NCI-H526 treated with DMSO at 0.1 percent for 48 hours (cell line): ENCODE measurements around the gene CCDC85C.

Source experiments
- DNase-seq: peaks from one replicate; lab custom pipeline; 2025; lab: John Stamatoyannopoulos, UW

The CCDC85C gene

DNA sequence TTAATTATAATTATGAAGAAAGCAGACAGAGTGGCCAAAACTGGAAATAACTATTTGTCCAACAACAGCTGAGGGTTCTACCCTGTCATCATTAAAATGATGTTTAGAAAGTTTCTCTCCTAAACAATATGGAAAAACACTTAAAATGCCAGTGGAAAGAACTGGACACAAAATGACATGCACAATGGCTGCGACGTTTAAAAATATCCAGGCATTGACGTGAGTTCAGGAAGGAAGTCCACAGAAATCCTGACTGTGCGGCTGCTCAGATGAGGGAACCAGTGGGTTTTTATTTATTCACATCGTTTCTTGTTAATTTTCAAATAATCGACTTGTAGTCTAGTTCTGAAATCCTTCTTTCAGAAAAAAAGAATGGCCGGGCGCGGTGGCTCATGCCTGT is 64.5 kb downstream of the CCDC85C start:
- no peak for DNase-seq

- DNase-seq, result no peak
Measured at GRCh38 chr14:99538733-99539132, 65.3 kb downstream of the CCDC85C start.

GRCh38 chr14:99538275-99538674 is 65.7 kb downstream of the CCDC85C start:
- no peak for DNase-seq

- no peak for DNase-seq
Measured at GRCh38 chr14:99537399-99537798, 66.6 kb downstream of the CCDC85C start.

- DNase-seq, result no peak
Measured at GRCh38 chr14:99535908-99536778, 67.9 kb downstream of the CCDC85C start.

- DNase-seq, result no peak
Measured at GRCh38 chr14:99535448-99535847, 68.6 kb downstream of the CCDC85C start.

- no peak for DNase-seq
Measured at GRCh38 chr14:99534863-99535262, 69.1 kb downstream of the CCDC85C start.

- DNase-seq, result no peak
Measured at GRCh38 chr14:99534333-99534732, 69.7 kb downstream of the CCDC85C start.

GRCh38 chr14:99532310-99532709 is 71.7 kb downstream of the CCDC85C start:
- DNase-seq, result no peak

DNA sequence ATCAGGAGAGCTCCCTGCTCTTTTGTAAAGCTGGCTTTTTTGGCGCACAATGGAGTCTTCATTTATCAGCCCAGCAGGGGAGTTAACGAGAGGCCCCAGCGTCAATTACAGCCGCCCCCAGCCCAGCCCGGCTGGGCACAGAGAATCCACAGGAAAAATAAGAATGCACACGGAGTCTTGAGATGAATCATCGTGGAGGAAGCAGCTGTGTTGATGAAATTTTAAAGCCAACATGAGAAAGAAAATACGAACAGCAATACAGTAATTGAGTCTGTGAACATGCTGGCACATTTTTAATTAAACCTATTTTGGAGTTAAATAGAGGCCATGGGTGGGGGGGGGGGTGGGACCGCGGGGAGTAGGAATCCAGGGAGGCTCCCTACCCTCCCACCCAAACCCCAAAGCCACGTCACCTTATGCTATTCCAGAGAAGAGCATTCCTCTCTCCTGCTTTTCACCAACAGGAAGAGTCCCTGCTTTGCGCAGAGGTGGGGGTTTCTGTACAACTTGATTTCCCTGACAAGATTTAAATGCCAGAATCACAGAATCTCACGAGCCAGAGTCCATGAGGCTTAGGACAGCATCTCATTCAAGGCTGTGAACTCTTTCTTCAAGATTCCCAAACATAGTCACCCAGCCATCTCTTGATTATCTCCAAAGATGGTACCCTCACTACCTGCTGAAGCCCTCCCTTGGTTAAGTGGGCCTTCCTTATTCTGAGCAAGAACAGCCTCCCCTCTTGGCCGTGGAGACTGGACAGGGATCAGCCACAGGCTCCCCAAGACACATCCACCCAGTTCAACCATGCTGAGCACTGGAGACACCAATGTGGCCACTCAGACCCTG is 72.5 kb downstream of the CCDC85C start:
- DNase-seq, result no peak

DNA sequence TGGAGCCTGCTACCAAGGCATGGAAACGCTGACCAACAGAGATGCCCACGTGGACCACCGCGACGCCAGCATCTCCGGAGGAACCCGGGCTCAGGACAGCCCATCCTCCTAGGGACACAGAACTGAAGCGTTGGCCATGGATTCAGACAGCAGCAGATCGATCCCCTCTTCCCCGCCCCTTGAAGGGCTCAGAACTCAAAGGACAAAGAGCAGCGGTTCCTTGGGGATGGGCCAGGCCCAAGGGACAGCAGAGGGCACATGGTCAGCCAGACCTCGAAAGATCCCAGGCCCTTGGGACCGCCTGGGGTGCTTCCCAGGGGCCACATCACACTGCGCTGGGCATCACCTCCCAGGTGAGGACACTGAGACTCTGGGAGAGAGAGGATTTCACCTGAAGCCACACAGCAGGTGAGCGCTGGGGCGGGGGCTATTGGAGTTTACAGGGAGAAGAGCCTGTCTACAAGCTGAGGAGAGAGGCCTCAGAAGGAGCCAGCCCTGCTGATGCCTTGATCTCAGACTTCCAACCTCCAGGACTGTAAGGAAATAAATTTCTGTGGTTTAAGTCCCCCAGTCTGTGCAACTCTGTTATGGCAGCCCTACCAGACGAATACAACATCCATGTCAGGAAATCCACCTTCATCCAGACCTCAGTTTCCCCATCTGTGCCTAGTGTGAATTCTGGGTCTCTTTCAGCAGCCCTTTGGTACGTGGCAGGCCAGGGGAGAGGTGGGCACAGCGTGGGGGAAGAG is 73.4 kb downstream of the CCDC85C start:
- no peak for DNase-seq

DNA sequence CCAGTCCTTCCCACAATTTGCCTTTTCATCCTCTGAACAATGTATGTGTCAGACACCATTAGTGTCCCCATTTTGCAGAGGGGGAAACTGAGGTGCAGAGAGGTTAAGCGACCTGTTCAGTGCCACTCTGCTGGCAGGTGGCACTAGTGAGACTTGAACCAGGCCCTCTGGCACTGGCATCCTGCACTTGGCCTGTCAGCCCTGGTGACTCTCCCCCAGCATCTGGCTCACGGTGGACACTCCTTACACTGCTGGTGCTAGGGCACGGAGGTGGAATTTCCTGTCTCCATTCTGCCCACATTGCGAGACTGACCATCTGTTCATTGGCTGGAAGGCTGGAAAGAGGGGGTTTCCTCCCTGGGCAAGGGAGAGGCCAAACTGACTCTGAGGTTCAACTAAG is 74.1 kb downstream of the CCDC85C start:
- no peak for DNase-seq

GRCh38 chr14:99527427-99528076 is 76.5 kb downstream of the CCDC85C start:
- no peak for DNase-seq

GRCh38 chr14:99527026-99527425 is 77.0 kb downstream of the CCDC85C start:
- DNase-seq, result no peak

GRCh38 chr14:99525699-99526080 is 78.3 kb downstream of the CCDC85C start:
- DNase-seq, result no peak

- DNase-seq, result no peak
Measured at GRCh38 chr14:99524804-99525698, 79.0 kb downstream of the CCDC85C start.

DNA sequence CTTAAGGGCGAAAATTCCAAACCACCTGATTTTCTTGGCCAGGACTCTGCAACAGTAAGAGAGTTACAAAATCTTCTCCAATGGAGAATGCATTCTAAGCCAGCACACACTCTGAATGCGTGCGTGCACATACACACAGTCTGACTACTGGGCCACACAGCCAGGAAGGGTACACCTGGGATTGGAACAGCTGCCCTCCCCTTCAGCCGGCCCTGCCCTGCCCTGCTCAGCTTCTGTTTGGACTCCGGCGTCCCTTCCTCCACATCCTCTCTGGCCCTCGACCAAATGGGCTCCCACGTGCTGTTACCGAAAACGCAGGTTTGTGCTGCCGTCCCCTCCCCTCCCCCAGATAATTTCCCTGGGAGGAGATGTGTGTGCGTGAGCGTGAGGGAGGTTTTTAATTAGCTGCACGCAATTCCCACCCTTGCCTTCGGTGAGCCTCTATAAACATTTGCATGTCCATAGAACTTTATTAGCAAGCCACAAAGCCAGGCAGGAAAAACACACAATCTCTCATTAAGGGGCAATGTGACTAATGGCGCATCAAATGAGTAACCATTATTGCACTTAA is 79.8 kb downstream of the CCDC85C start:
- DNase-seq, result peak; percentile 67

GRCh38 chr14:99523704-99524055 is 80.3 kb downstream of the CCDC85C start:
- no peak for DNase-seq

GRCh38 chr14:99522934-99523703 is 80.9 kb downstream of the CCDC85C start:
- no peak for DNase-seq

DNA sequence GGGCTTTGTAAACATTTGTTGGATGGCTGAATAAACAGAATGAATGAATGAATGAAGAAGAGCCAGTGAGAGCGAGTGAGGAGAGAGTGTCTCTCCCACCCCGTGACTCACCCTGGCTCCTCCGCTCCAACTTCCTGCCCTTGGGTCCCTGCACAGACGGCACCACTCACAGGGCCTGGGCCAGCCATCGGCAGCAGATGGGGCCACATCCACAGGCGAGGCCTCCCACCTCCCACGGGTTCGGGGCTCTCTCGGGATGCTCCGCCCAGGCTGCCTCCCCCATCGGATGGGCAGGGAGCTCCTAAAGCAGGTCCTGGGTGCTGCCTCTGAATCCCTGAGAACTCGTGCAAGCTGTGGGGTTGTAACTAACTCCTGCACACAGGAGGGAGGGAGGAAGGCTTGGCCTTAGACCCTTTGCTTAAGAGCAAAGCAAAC is 81.5 kb downstream of the CCDC85C start:
- no peak for DNase-seq
